Suprapubic skin (tissue), 3 donors: ENCODE results near the gene GAN.

Experiments used
- CTCF ChIP-seq, 2 donors: fragments of 200-600 bp in 1 of 2; fragments of 450-650 bp in 1 of 2; sonication (generic) in 1 of 2; IDR thresholded peaks; one replicate each; pipeline ENCODE4 v1.5.1; 2016 to 2019; ENCODE audit warnings: antibody characterized with exemption in 2 of 2, mild to moderate bottlenecking in 1 of 2, moderate library complexity in 1 of 2
- EP300 ChIP-seq: sonication (generic); formaldehyde crosslinking; IDR thresholded peaks from one replicate; pipeline ENCODE4 v1.6.1; 2017; ENCODE audit warnings: antibody characterized with exemption
- POLR2A ChIP-seq, 2 donors: fragments of 450-650 bp; IDR thresholded peaks; one replicate each; pipeline ENCODE4 v1.6.1; 2017; ENCODE audit warnings: antibody characterized with exemption in 2 of 2, mild to moderate bottlenecking in 2 of 2, moderate library complexity in 2 of 2

DNA sequence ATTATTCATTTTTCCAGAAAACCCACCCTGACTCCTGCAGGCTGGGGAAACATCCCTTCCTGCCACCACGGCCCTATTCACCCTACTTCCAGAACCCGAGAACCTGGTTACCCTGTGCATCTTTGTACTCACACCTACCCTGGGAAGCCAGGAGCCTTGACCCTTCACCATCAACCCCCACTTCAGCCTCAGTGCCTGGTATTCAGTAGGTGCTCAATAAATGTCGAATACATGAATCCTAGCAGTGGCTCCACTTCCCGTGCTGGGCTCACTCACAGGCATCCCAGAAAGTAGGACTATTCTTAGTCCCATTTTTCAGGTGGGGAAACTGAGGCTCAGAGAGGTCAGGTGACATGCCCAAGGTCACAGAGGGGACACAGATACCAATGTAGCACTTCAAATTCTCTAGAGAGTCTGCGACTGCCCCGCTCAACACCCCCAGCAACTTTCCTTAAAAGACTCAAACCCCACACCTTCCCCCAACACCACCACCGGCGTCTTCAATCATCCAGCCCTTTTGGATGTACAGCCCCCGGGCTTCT is 93.7 kb downstream of the GAN start:
- TF ChIP-seq EP300 (no peak), CTCF (IDR thresholded peaks at IDR 0.05) (no peak), POLR2A (IDR thresholded peaks at IDR 0.05) (no peak)
